Bronchial epithelial cell (primary cell): ENCODE results near the gene SMAD3. TPM values are rescaled to one million over a fixed set of nuclear protein-coding genes. Genes with fewer than 3 reads are reported as not detected.

Experiments
- DNase-seq: peaks from one replicate; pipeline ENCODE4 v3.0.0-alpha.2; 2010; ENCODE audit warnings: low read depth
- FAIRE-seq: peaks from 2 replicates; lab custom pipeline; 2011; peaks lifted over from hg19 to GRCh38; lab: Jason Lieb, UNC
- H3K27me3 ChIP-seq: 2 replicates; pipeline ENCODE4 v1.5.1; 2011; ENCODE audit warnings: low read length; ENCODE audit not compliant: control insufficient read depth, insufficient read depth
- H3K36me3 ChIP-seq: 2 replicates; pipeline ENCODE4 v1.5.1; 2011; ENCODE audit warnings: low read length; ENCODE audit not compliant: control insufficient read depth, insufficient read depth
- H3K4me3 ChIP-seq: 2 replicates; pipeline ENCODE4 v1.5.1; 2011; ENCODE audit warnings: mild to moderate bottlenecking, low read depth, low read length, control low read depth
- CTCF ChIP-seq: IDR thresholded peaks from 2 replicates; pipeline ENCODE4 v1.5.1; 2011; ENCODE audit warnings: mild to moderate bottlenecking, moderate library complexity, low read length, control low read depth, inconsistent platforms; ENCODE audit not compliant: insufficient read depth, severe bottlenecking
- total RNA-seq: library from RNA; depleted of rRNA; stranded (reverse); fragments of >200 nt; gene quantifications from 2 replicates; pipeline ENCODE4 v1.2.1, GENCODE V29; 2014

The SMAD3 gene
- total RNA-seq, 1 donor from 2014 or later = 9.5 TPM

- TF ChIP-seq CTCF = no peak
- DNase-seq = no peak
- no peak for FAIRE-seq
- Histone ChIP-seq H3K36me3 (no peaks in the 10 kb centered on the region), H3K27me3 (peaks cover 3% of the 10 kb centered on the region), H3K4me3 (no peak overlapping the region)
These were observed 27.7 kb upstream of the SMAD3 start for GRCh38 chr15:67037694-67038093.

GRCh38 chr15:67038736-67039135 lies 26.7 kb upstream of the SMAD3 start:
- DNase-seq (no peak), FAIRE-seq (no peak)
- H3K36me3 ChIP-seq = no peaks in the 10 kb centered on the region
- no peak overlapping the region for H3K4me3 ChIP-seq
- no peaks in the 10 kb centered on the region for H3K27me3 ChIP-seq
- TF ChIP-seq CTCF = no peak

- Histone ChIP-seq H3K4me3 (no peak overlapping the region), H3K36me3 (no peaks in the 10 kb centered on the region), H3K27me3 (no peaks in the 10 kb centered on the region)
- TF ChIP-seq CTCF = no peak
- DNase-seq (peak; percentile 95), FAIRE-seq (peak; percentile 96)
These were observed 25.9 kb upstream of the SMAD3 start for GRCh38 chr15:67039384-67040075.

- Histone ChIP-seq H3K4me3 (no peak overlapping the region), H3K27me3 (no peaks in the 10 kb centered on the region), H3K36me3 (no peaks in the 10 kb centered on the region)
- no peak for TF ChIP-seq CTCF
- DNase-seq (no peak), FAIRE-seq (no peak)
These were observed 25.1 kb upstream of the SMAD3 start for GRCh38 chr15:67040277-67040676.

- FAIRE-seq = no peak
- TF ChIP-seq CTCF = no peak
- no peak overlapping the region for H3K4me3 ChIP-seq
- DNase-seq = no peak
- no peaks in the 10 kb centered on the region for H3K36me3 ChIP-seq
- H3K27me3 ChIP-seq = no peaks in the 10 kb centered on the region
These were observed 22.8 kb upstream of the SMAD3 start for GRCh38 chr15:67042551-67043142.
